Progenitor cell of endocrine pancreas (in vitro differentiated cells): ENCODE measurements around the gene EIF2S1. TPM values are rescaled to one million over a fixed set of nuclear protein-coding genes. Genes with fewer than 3 reads are reported as not detected.

Source experiments
- DNase-seq: peaks from one replicate; pipeline ENCODE4 v3.0.0; 2021; ENCODE audit warnings: low spot score; ENCODE audit not compliant: unreplicated experiment
- H3K27ac Mint-ChIP-seq: 2 replicates; pipeline ENCODE4 v1.8.0; 2021; ENCODE audit warnings: mild to moderate bottlenecking, moderate library complexity, mixed read lengths
- H3K27me3 Mint-ChIP-seq: 2 replicates; pipeline ENCODE4 v1.8.0; 2021; ENCODE audit warnings: mixed read lengths
- H3K36me3 Mint-ChIP-seq: 2 replicates; pipeline ENCODE4 v1.8.0; 2022; ENCODE audit warnings: mixed read lengths; ENCODE audit not compliant: insufficient read depth
- H3K4me1 Mint-ChIP-seq: 2 replicates; pipeline ENCODE4 v1.8.0; 2021; ENCODE audit warnings: low read depth, mixed read lengths
- H3K4me3 Mint-ChIP-seq: 2 replicates; pipeline ENCODE4 v1.8.0; 2021; ENCODE audit warnings: low read depth, mild to moderate bottlenecking, moderate library complexity, mixed read lengths
- H3K9me3 Mint-ChIP-seq: 2 replicates; pipeline ENCODE4 v1.8.0; 2021; ENCODE audit warnings: low read depth, mixed read lengths
- CTCF ChIP-seq: fragments of 200-600 bp; sonication (generic); IDR thresholded peaks from one replicate; pipeline ENCODE4 v1.5.0; 2021; ENCODE audit warnings: antibody characterized with exemption, mild to moderate bottlenecking; ENCODE audit not compliant: unreplicated experiment
- total RNA-seq: library from RNA; stranded (reverse); gene quantifications from 2 replicates; pipeline ENCODE4 v1.2.1, GENCODE V29; 2021

EIF2S1 gene
- total RNA-seq, 1 donor from 2014 or later: 73.6 TPM

DNA sequence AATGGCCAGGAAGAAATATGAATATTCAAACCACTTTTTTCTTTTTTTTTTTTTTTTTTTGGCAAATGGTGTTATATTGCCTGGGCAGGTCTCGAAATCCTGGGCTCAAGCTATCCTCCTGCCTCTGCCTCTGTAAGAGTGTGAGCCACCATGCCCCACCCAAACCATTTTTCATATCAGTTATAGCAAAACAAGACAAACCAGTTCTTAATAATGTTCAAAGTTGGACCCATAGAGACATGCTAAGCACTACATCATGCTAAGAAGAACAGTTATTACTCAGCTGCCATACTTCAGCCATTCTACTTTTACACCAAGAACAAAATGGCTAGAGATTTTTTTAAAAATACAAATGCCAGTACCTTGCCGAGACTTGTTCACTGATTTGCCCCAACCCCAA lies 25.5 kb downstream of the EIF2S1 start:
- Mint-ChIP-seq H3K27me3 (no peaks in the 10 kb centered on the region), H3K36me3 (peaks cover 14% of the 10 kb centered on the region), H3K9me3 (no peaks in the 10 kb centered on the region), H3K4me3 (no peak overlapping the region), H3K4me1 (no peaks in the 10 kb centered on the region), H3K27ac (no peak overlapping the region)
- no peak for DNase-seq
- TF ChIP-seq CTCF: no peak

DNA sequence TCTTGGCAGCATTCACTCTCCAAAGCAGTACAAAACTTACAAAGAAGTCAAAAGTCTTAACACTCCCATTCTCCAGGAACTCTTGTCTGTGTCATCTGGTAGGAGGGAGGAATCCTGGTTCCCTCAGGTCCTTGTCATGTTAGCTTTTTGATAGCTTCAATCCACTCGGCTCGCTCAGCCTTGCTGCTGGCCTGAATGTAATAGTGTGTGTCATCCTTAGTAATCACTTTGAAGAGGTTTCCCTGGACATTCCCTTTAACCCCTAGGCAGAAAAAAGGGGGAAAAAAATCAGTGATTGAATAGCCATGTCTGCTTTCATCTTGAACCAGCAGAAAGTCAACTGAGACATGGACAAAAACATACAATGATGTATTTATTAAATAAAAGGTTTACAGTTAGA lies 27.1 kb downstream of the EIF2S1 start:
- Mint-ChIP-seq H3K9me3 (no peaks in the 10 kb centered on the region), H3K27ac (peak overlapping the region; percentile 24), H3K4me3 (no peak overlapping the region), H3K27me3 (no peaks in the 10 kb centered on the region), H3K4me1 (peaks cover 3% of the 10 kb centered on the region), H3K36me3 (peaks cover 10% of the 10 kb centered on the region)
- no peak for DNase-seq
- no peak for TF ChIP-seq CTCF

DNA sequence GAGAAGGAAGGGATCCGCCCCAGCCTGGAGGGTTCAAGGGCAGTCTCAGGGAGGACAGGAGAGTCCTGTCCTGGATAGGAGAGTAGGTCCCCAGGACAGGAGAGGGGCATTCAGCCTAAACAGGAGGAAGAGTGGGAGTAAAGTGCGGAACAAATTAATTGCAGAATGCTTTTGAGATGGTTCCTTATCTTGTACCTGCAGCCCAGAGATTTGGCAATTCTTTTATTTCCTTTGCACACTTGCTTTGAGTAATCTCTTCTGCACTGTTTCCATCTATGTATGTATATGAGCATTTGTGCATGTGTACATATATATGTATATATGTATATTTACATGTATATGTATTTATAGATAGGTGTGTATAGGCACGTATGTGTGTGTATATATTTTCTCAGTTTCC lies 29.1 kb downstream of the EIF2S1 start:
- peaks cover 7% of the 10 kb centered on the region for H3K4me1 Mint-ChIP-seq
- no peak for DNase-seq
- H3K27ac Mint-ChIP-seq: no peak overlapping the region
- no peak overlapping the region for H3K4me3 Mint-ChIP-seq
- H3K9me3 Mint-ChIP-seq: no peaks in the 10 kb centered on the region
- peaks cover 5% of the 10 kb centered on the region for H3K36me3 Mint-ChIP-seq
- no peaks in the 10 kb centered on the region for H3K27me3 Mint-ChIP-seq
- no peak for TF ChIP-seq CTCF

DNA sequence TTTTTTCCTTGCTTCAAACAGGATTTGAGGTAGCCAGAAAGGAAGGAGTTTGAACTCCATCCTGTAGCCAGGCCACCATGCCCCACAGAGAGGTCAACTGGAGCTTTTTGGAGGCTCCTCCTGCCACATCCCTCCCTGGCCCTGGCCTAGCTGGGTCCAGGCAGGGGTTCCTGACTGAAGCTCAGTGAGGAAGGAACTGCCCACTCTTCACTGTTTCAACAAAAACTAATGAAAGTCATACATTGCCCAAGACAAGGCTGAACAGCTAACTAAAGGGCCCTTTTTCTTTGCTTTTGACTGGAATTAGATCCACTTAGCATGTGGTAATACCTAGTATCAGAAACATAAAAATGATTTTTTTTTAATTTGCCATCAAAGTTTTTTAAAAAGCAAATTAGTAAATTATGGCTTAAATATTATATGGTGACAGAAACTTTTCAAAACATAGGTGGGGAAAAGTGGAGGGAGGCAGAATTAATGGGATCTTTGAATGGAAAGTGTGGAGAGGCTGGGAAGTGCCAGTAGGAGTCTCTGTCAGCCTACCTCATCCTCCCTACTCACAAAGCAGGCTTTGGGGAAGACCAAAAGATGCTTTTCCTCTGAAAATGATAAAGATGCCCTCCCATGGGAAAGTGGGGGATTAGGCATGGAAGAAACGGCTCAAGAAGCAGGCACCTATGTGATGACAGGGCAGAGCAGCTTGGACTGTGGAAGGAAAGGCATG lies 29.8 kb downstream of the EIF2S1 start:
- peak overlapping the region; percentile 34 for H3K27ac Mint-ChIP-seq
- TF ChIP-seq CTCF: no peak
- peaks cover 8% of the 10 kb centered on the region for H3K4me1 Mint-ChIP-seq
- peaks cover 2% of the 10 kb centered on the region for H3K36me3 Mint-ChIP-seq
- no peaks in the 10 kb centered on the region for H3K27me3 Mint-ChIP-seq
- no peak overlapping the region for H3K4me3 Mint-ChIP-seq
- no peak for DNase-seq
- H3K9me3 Mint-ChIP-seq: no peaks in the 10 kb centered on the region

DNA sequence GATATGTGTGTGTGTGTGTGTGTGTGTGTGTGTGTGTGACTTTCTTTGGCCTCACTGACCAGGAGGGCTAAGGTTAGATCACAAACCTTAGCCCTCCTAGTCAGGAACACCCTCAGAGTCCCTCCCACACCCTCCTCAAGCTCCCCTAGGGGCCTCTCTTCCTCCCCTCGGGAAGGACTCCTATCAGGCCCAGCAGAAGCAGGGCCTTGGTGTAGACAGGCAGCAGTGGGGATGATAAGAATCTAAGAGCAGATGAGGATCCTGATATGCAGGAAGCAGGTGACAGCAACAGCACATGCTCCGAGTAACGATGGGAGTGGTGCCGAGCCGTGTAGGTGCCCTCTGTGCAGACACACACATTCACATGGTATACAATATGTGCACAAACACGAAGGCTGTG lies 31.1 kb downstream of the EIF2S1 start:
- Mint-ChIP-seq H3K9me3 (no peaks in the 10 kb centered on the region), H3K4me3 (no peak overlapping the region), H3K36me3 (no peaks in the 10 kb centered on the region), H3K27me3 (no peaks in the 10 kb centered on the region), H3K4me1 (peaks cover 8% of the 10 kb centered on the region), H3K27ac (no peak overlapping the region)
- TF ChIP-seq CTCF: no peak
- DNase-seq: no peak
